Measurements from ENCODE around the gene RTP3. TPM values are rescaled to one million over a fixed set of nuclear protein-coding genes. Genes with fewer than 3 reads are reported as not detected.

RTP3 gene
- total RNA-seq, 4 donors from 2014 or later, result not detected

- peak overlapping the region in 2 of 4 donors; percentile 54 to 79 for H3K27ac ChIP-seq
- intact Hi-C loops (cut with DNase I), result no loop called here
- H3K36me3 ChIP-seq, result no peaks in the 10 kb centered on the region
- H3K4me3 ChIP-seq, result peak overlapping the region in 1 of 4 donors; percentile 18
- H3K4me1 ChIP-seq, result peaks cover 0 to 10% (median 0%) of the 10 kb centered on the region in 3 donors
- H3K27me3 ChIP-seq, result peaks cover 0 to 3% (median 0%) of the 10 kb centered on the region in 4 donors
- no peak for DNase-seq
- TF ChIP-seq POLR2A (IDR thresholded peaks at IDR 0.05) (no peak), CTCF (IDR thresholded peaks at IDR 0.05) (no peak)
- H3K9me3 ChIP-seq, result no peaks in the 10 kb centered on the region
- 85% methylated on average over 8 to 9 of the region's 9 CpGs for whole genome bisulfite sequencing, 2 donors
Observed at GRCh38 chr3:46539443-46540005, 41.7 kb downstream of the RTP3 start.

GRCh38 chr3:46540550-46540949, 42.8 kb downstream of the RTP3 start:
- TF ChIP-seq POLR2A (IDR thresholded peaks at IDR 0.05), result no peak
- TF ChIP-seq CTCF (IDR thresholded peaks at IDR 0.05), result no peak
- no peak for DNase-seq
- WGBS, 2 donors, result 77 to 87% methylated on average over 4 of the region's 4 CpGs
- Histone ChIP-seq H3K4me1 (peaks cover 0 to 10% (median 0%) of the 10 kb centered on the region in 3 donors), H3K27me3 (peaks cover 0 to 3% (median 0%) of the 10 kb centered on the region in 4 donors), H3K36me3 (no peaks in the 10 kb centered on the region), H3K4me3 (no peak overlapping the region), H3K27ac (no peak overlapping the region), H3K9me3 (no peaks in the 10 kb centered on the region)
- intact Hi-C loops (cut with DNase I), result no loop called here

- Histone ChIP-seq H3K4me1 (peaks cover 0 to 10% (median 0%) of the 10 kb centered on the region in 3 donors), H3K36me3 (no peaks in the 10 kb centered on the region), H3K9me3 (no peaks in the 10 kb centered on the region), H3K4me3 (no peak overlapping the region), H3K27me3 (no peaks in the 10 kb centered on the region), H3K27ac (no peak overlapping the region)
- 57 to 83% methylated on average over 1 of the region's 1 CpG for WGBS, 2 donors
- no peak for DNase-seq
- intact Hi-C loops (cut with DNase I), result no loop called here
- TF ChIP-seq CTCF (IDR thresholded peaks at IDR 0.05), result no peak
- TF ChIP-seq POLR2A (IDR thresholded peaks at IDR 0.05), result no peak
Observed at GRCh38 chr3:46541835-46542234, 44.1 kb downstream of the RTP3 start.

- TF ChIP-seq POLR2A (IDR thresholded peaks at IDR 0.05), result no peak
- no peak for TF ChIP-seq CTCF (IDR thresholded peaks at IDR 0.05)
- Histone ChIP-seq H3K4me3 (no peak overlapping the region), H3K27me3 (no peaks in the 10 kb centered on the region), H3K27ac (no peak overlapping the region), H3K36me3 (no peaks in the 10 kb centered on the region), H3K4me1 (peaks cover 0 to 10% (median 0%) of the 10 kb centered on the region in 3 donors), H3K9me3 (no peaks in the 10 kb centered on the region)
- 68 to 90% methylated on average over 2 of the region's 2 CpGs for WGBS, 2 donors
- DNase-seq, result no peak
- intact Hi-C loops (cut with DNase I), result no loop called here
Observed at GRCh38 chr3:46542344-46542743, 44.6 kb downstream of the RTP3 start.

GRCh38 chr3:46542801-46543201, 45.0 kb downstream of the RTP3 start:
- intact Hi-C loops (cut with DNase I), result no loop called here
- DNase-seq, result no peak
- H3K4me3 ChIP-seq, result no peak overlapping the region
- H3K27ac ChIP-seq, result no peak overlapping the region
- H3K27me3 ChIP-seq, result no peaks in the 10 kb centered on the region
- H3K9me3 ChIP-seq, result no peaks in the 10 kb centered on the region
- H3K36me3 ChIP-seq, result no peaks in the 10 kb centered on the region
- peaks cover 0 to 10% (median 0%) of the 10 kb centered on the region in 3 donors for H3K4me1 ChIP-seq
- TF ChIP-seq POLR2A (IDR thresholded peaks at IDR 0.05) (no peak), CTCF (IDR thresholded peaks at IDR 0.05) (no peak)
- WGBS, 2 donors, result 80 to 86% methylated on average over 5 of the region's 5 CpGs

Data from esophagus squamous epithelium (tissue), 5 donors.